ENCODE data around the gene TEKT1.

GRCh38 chr17:6779411-6779810, 52.1 kb downstream of the TEKT1 start:
- TF ChIP-seq CTCF (conservative IDR thresholded peaks at IDR 0.05; ENCODE audit: low read depth, low read length) (no peak), EZH2 (IDR thresholded peaks at IDR 0.05; ENCODE audit: low read length, unreplicated experiment) (no peak)
